GM21390 (cell line): ENCODE measurements around the gene INSM1.
"Not testable (repeated sequence)": the region's sequence is repeated elsewhere in the genome, so short reads cannot be mapped to it uniquely, and the experiment has no call there.

Source experiments
- ATAC-seq: cut with Tn5 transposase; IDR thresholded peaks from one replicate; pipeline ENCODE4 v1.9.1; 2021; ENCODE audit not compliant: unreplicated experiment

The INSM1 gene

GRCh38 chr20:20367575-20368417 is at the start of gene INSM1:
Gene INSM1 (plus strand): TSS chr20:20368104. CDS start chr20:20368268, 164 bp downstream.
- no peak for ATAC-seq

- no peak for ATAC-seq
Measured at GRCh38 chr20:20318365-20319161, 49.3 kb upstream of the INSM1 start.

GRCh38 chr20:20321134-20321533 is 46.8 kb upstream of the INSM1 start:
- no peak for ATAC-seq

GRCh38 chr20:20321917-20322316 is 46.0 kb upstream of the INSM1 start:
- no peak for ATAC-seq

GRCh38 chr20:20322912-20323311 is 45.0 kb upstream of the INSM1 start:
- ATAC-seq: no peak

- ATAC-seq: no peak
Measured at GRCh38 chr20:20327746-20328145, 40.2 kb upstream of the INSM1 start.

- no peak for ATAC-seq
Measured at GRCh38 chr20:20329564-20329963, 38.3 kb upstream of the INSM1 start.

GRCh38 chr20:20331156-20331555 is 36.7 kb upstream of the INSM1 start:
- no peak for ATAC-seq

GRCh38 chr20:20331817-20332216 is 36.1 kb upstream of the INSM1 start:
- no peak for ATAC-seq

- no peak for ATAC-seq
Measured at GRCh38 chr20:20333866-20334265, 34.0 kb upstream of the INSM1 start.

GRCh38 chr20:20334489-20334888 is 33.4 kb upstream of the INSM1 start:
- peak; percentile 92 for ATAC-seq

- no peak for ATAC-seq
Measured at GRCh38 chr20:20338133-20338730, 29.7 kb upstream of the INSM1 start.

- ATAC-seq: no peak
Measured at GRCh38 chr20:20340443-20340842, 27.5 kb upstream of the INSM1 start.

GRCh38 chr20:20341371-20341770 is 26.5 kb upstream of the INSM1 start:
- no peak for ATAC-seq

- no peak for ATAC-seq
Measured at GRCh38 chr20:20342066-20342465, 25.8 kb upstream of the INSM1 start.

- no peak for ATAC-seq
Measured at GRCh38 chr20:20343932-20344331, 24.0 kb upstream of the INSM1 start.

- ATAC-seq: no peak
Measured at GRCh38 chr20:20344476-20344875, 23.4 kb upstream of the INSM1 start.

GRCh38 chr20:20353576-20353975 is 14.3 kb upstream of the INSM1 start:
- ATAC-seq: no peak

- ATAC-seq: not testable (repeated sequence)
Measured at GRCh38 chr20:20355503-20355902, 12.4 kb upstream of the INSM1 start.

- no peak for ATAC-seq
Measured at GRCh38 chr20:20358801-20359200, 9.1 kb upstream of the INSM1 start.

- ATAC-seq: no peak
Measured at GRCh38 chr20:20359628-20360027, 8.3 kb upstream of the INSM1 start.

- peak; percentile 67 for ATAC-seq
Measured at GRCh38 chr20:20360464-20360863, 7.4 kb upstream of the INSM1 start.
